DMS 273 (cell line): Measurements from ENCODE around the gene SLC39A13.

Experiments
- DNase-seq: peaks from one replicate; lab custom pipeline; 2025; ENCODE audit not compliant: unreplicated experiment; lab: John Stamatoyannopoulos, UW

The SLC39A13 gene

DNA sequence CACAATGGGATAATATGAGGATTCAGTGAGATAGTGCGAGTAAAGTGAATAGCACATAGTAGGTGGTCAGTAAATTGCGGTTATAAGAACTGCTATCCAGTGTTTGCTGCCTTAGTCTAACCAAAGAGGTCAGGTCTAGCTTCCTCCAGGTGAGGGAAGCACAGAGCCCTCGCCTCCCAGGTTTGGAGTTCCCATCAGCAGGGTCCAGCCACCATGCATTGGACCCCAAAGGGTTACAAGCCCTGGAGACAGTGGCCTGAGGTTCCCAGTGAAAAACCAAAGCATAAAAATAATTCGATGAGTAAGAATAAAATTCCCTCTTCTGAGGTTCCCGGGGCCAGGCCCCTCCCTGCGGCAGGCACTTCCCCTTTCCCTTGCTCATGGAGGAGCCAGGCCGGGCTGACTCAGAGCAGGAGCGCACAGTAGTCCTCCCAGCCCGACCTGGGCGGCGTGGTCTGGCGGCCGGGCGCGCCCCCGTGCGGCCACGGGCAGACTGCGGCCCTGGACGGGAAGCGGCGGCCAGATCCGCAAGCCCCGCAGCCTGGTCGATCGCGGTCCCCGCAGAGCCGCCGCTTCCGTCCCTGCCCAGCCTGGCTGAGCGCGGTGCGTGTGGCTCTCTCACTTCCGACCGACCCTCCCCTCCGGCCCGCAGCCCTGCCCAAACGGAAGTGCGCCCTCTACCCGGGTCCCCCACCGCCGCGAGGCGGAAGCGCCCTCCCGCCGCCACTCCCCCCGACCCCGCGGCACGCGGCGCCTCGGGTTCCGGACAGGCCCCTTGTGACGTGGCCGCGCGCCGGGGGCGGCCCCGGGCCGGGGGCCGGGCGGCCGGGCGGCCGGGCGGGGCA, at the start of gene SLC39A13:
Gene SLC39A13 (plus strand): TSS at position 845 of the 845 bp plus-strand sequence. CDS start 1,505 bp downstream, outside the sequence.
- peak; percentile 95 for DNase-seq

DNA sequence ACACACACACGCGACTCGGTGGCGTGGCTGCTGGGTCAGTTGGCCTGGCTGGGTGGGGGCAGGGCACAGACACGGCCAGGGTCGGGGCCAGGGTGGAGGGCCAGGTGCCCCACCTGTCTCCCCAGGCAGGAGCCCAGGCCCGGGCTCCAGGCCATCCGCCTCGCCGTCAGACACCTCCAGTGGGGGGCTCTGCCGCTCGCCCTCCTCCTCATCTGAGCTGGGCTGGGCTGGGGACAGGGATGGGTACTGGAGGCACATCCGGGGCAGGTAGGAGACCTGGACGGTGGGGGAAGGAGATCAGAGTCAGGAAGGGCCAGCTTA, 49.7 kb upstream of the SLC39A13 start:
- no peak for DNase-seq

DNA sequence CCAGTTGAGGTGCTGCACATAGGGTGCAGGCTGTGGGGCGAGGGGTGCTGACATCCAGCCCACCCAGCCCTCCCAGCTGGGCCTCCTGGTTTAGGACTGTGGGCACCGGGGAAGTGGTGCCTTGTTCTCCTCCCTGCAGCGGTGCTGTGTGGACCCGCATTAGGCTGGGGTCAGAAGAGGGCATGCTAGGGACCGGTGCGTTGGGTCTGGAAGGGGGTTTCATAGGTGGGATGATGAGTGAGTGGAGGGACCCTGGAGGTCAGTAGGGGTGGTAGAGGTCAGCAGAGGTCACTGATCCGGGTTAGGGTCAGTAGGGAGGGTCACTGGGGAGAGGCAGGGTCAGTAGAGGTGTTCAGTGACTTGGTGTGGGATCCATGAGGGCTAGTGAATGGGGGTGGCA, 49.2 kb upstream of the SLC39A13 start:
- no peak for DNase-seq

DNA sequence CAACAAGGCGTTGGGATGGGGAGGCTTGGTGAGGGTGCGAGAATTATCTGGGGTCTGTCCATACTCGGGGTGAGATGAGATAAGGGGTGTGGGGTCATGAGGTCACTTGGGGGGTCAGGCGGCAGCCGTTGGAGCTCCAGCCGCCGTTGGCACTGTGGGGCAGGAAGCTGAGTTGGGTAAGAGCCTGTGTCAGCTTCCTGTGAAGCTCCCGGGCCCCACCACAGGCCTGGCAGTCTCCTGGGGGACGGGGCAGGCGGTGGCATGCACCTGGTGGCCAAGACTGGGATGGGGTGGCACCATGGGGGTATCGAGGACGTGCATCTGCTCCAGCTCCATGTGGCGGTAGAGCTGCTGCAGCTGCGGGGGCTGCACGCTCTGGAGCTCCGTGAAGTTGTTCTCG, 48.8 kb upstream of the SLC39A13 start:
- DNase-seq = no peak

DNA sequence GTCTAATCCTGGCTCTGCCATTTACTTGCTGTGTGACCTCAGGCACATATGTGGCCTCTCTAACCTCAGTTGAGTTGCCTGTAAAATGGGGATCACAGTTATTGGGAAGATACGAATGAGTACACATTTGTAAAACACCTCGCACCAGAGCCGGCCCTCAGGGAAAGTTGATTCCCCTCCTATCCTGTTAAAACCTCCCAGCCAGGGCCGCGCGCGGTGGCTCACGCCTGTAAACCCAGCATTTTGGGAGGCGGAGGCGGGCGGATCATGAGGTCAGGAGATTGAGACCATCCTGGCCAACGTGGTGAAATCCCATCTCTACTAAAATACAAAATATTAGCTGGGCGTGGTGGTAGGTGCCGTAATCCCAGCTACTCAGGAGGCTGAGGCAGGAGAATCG, 48.0 kb upstream of the SLC39A13 start:
- no peak for DNase-seq

DNA sequence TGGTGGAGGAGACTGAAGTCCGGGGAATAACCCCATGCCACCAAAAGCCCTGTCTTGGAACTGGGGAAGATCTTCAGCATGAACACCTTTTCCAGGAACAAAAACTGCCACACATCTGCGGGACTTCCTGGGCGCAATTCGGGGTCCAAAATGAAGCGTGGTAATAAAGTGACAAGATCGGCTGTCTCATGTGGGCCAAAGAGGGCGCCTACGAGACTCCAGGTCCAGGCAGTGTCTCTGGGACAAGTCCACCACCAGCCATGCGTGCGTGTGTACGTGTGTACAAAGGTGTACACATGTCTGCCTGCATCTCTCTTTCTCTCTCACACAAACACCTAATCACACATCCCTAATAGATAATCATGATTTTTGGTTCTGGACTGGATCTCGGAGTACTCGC, 47.0 kb upstream of the SLC39A13 start:
- no peak for DNase-seq

DNA sequence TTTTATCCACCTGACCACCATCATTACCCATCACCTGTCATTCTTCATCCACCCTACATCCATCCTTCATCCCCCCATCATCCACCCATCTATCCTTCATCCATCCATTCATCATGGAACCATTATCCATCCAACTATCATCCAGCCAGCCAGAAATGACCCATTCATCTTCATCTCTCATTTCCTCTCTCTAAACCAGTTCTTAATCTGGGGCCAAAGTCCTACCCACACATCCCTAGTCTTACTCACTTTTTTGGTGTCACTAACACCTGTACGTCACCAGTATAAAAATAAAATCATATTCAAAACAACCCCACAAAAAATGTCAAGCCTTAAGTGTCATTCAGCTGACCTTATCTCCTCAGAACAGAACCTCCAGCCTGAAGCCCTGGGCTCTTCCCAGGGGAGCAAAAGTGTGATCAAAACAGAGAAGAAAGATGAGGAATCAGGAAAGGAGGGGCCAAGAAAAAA, 42.3 kb upstream of the SLC39A13 start:
- DNase-seq = no peak

DNA sequence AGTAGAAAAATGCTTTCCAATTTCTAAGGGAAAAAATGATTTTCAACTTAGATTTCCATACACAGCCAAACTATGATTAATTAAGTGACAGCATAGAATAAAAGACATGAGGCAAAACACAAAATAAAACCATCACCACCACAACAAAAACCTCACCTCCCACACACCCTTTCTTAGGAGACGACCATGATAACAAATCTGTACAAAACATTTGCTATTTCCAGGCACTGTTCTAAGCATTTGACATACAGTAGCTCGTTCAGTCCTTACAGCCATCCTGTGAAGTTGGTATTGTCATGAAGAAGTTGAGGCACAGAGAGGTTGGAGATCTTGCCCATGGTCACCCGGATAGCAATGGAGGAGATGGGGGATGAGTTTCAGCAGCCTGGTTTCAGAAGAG, 38.7 kb upstream of the SLC39A13 start:
- no peak for DNase-seq

DNA sequence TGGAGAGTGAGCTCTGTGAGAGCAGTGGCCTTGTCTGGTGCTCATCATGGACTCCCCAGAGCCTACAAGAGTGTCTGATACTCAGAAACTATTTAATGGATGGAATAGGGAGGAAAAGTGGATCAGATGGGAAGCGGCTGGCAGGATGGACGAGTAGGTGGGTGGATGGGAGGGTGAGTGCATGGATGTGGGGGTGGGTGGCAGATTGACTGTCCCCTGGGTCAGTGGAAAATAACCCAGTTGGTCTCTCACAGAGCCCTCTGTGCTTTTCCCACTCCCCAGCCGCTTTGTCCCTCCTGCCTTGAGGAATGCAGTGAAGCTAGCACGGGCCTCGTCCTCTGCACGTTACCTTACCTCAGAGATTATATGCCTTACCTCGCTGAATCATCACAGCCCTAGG, 36.0 kb upstream of the SLC39A13 start:
- no peak for DNase-seq

DNA sequence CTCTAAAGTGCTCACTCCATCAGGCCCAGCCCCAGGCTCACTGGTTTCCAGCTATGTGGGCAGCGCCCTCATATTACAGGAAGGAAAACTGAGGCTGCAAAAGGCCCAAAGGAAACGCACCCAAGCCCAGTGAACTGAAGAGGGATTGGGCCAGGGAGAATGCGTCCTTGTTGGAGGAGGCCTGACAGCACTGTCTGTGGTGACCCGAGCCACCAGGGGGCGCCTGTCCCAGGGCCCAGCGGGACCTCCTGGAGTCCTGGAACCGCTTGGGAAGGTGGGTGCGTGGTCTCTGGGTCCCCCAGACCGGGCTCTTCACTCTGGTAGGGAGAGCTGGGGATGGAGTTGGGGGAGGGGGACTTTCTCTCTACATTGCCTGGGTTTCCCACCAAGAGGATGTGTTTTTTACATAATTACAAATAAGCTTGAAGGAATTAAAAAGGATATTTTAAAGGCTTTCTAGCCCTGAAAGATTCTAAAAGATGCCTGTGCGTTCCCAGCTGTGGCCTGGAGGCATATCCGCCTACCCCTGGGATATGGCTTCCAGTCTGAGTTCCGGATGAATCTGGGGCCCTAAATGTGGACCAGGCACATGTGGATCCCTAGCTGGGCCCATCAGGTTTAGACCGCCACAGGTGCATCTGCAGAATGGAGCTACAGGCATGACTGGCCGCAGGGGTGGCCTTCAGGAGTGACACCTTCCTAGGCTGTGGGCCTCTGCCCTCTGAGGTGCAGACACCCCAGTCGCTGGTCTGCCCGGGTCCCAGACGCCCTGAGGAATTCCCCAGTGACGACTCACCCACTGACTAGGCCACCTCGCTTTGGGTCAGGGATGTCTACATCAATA, 34.3 kb upstream of the SLC39A13 start:
- DNase-seq = peak; percentile 86

DNA sequence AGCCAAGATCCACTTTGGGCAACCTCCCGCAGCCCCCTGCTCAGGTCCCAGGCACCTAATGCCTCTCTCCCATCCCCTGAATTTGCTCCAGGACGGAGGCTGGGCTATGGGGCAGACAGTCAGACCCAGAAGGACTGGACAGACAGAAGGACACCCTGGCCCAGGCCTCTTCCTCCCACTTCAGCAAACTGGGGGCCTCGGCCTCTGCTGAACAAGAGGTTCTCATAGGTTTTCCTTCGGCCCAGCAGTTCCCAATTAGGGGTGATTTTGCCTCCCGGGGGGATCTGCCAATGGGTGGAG, 33.7 kb upstream of the SLC39A13 start:
- DNase-seq = no peak

DNA sequence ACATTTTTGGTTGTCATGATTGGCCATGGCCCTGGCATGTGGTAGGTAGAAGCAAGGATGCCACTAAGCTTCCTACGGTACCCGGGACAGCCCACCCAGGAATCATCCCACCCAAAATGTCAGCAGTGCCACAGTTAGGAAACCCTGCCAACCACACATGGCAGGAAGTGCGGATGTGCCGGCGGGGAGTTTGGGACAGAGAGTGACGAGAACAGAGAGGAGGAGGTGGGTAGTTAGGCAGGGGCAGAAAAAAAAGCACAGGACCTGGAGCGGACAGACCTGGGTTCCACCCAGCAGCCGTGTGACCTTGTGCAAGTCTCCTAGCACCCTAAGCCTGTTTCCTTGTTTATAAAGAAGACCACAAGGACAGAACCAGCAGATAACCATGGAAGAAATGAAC, 33.4 kb upstream of the SLC39A13 start:
- DNase-seq = no peak

DNA sequence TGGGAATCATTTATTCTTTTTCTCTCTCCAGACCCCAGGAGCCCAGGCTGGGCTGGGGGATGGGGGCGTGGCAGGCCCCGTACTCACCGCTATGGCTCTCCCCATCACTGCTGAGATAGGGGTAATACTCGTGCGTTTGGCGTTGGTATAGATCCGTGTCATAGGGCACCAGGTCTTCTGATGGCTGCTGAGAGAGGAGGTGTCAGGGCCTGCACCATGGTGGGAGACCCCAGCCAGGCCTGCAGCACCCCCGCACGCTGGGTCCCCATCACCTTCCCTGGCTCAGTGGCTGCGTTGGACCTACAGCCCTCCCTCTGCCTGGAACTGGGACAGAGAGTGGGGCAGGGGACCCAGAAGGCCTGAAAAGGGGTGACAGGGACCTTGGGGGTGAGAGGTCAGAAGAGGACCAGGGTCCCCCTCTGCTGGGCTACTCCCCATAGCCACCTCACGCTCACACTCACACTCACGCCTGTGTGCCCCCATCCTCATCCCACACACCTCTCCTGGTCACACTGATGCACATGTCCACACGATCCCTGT, 32.8 kb upstream of the SLC39A13 start:
- DNase-seq = no peak

DNA sequence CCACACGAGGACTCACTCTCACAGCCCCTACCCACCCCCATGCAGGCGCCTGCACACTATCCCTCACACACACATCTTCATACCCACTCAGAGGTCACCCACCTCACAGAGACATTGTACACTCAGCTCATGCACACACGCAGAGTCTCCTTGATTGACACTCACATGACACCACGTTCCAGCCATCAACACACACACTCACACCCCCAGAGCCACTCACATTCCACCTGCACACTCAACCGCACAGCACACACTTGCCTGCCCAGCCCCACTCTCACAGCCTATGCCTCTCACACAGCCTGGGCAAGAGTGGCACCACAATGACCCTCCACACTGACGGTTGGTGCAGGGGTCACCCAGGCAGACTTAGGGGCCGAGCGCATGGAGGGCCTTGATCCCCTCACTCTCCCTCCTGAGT, 32.3 kb upstream of the SLC39A13 start:
- DNase-seq = no peak

DNA sequence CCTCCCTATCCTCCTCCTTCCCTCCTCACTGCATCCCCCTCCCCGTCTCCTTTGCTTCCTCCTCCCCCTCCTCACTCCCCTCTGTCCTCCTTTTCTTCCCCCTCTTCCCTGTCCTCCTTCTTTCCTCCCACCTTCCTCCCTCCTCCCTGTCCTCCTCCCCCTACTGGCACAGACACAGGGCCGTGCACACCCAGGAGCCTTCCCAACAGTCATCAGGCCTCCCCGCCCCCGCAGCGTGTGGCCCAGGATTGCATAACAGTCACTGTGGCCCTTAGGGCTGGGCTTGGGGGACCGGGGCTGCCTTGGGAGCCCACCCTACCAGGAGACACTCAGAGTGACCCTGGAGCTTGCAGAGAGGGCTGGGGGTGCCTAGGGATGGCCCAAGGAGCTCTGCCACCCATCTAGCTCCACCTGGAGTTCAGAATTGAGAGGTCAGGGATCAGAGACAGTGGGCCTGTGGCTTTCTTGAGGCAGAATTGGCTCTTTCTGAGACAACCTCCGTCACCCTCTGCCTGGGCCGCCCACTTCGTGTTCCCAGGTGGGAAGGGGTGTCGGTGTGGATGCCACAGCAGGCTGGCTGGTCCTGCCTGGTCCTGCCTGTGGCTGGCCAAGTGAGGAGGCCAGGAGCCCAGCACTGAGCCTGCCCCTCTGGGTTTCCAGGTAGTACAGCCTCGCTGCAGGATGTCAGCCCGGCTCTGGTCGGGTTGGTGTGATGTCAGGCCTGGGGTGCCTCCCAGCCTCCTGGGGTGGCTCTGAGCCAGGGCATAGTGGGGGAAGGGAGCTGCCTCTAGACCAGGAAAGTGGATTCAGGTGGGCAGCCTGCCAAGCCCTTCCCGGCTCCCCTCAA, 31.6 kb upstream of the SLC39A13 start:
- DNase-seq = no peak

DNA sequence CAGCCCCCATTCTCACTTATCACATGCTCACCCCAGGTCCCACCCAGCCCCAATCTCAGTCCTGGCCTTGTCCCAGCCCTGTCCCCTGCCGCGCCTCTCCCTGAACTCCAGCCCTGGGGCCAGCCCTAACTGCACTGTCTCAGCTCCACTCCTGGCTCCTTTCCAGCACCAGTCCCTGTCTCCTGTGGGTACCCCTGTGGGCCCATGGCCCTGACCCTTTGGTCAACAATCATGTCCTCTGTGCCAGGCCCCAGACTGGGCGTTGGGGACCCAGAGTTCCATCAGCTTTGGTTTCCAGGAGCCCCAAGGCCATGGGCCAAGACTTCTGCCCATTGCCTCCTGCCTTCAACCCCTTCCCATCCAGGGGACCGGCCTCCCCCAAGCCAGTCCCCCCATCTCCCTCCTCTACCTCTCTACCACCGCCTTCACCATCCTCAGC, 30.8 kb upstream of the SLC39A13 start:
- no peak for DNase-seq

DNA sequence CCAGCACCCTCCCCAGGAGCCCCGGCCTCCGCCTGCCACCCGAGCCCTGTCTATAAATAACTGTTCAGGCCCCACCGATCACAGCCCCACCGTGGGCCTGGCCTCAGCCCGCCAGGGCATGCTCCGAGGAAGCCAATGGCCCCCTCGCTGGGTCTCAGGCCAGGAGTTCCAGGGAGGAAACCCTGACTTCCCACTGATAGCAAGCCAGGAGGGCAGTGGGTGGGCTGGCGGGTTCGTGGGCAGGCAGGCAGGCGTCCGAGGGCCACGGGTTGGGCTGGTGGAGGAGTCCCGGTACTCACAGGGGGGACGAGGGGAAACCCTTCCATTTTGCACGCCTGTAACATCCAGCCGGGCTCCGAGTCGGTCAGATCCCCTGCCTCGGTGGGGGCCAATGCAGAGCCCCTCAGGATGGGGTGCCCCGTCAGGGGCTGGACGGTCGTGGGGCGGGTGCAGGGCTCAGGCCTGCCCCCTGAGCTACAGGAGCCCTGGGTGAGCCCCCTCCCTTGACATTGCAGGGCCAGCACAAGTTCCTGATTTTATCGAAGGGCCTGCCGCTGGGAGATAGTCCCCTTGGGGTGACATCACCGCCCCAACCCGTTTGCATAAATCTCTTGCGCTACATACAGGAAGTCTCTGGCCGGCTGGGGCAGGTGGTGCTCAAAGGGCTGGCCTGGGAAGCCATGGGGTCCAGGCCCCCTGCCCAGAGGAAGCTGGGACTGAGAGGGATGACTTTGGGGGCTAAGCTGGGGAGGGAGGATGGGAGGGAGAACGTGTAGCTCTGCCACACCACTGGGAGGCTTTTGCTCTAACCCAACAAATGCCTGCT, 30.2 kb upstream of the SLC39A13 start, which contains the start of gene SPI1:
Gene SPI1 (minus strand): TSS at position 538 of the 826 bp plus-strand sequence. CDS start 194 bp downstream, at position 344.
- no peak for DNase-seq

DNA sequence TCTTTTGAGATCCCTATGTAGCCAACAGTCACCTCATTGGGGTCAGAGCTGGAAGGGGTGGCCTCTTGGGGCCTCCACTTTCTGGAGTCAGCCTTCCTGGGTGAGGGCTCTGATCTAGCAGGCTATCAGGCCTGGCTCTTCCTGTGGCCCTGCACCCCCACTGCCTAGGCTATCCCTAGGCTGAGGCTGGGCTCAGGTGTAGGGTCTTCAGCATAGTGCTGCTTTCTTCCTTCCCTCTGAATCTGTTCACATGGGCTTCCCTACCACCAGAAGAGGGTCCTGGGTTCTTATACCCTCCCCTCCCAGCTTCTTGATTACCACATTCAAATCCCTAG, 29.6 kb upstream of the SLC39A13 start:
- DNase-seq = no peak

DNA sequence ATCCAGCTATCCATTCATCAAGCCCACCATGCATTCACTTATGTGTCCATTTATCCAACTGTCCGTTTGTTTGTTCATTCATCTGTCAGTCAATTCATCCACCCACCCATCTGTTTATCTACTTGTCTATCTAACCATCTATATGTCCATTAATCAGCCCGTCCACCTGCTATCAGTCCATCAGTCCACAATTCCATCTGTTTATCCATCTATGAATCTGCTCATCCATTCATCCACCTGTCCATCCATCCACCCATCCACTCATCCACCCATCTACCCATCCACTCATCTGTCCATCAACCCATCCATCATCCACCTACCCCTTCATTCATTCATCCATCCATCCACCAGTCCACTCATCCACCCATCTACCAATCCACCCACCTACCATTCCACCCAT, 29.1 kb upstream of the SLC39A13 start:
- no peak for DNase-seq

DNA sequence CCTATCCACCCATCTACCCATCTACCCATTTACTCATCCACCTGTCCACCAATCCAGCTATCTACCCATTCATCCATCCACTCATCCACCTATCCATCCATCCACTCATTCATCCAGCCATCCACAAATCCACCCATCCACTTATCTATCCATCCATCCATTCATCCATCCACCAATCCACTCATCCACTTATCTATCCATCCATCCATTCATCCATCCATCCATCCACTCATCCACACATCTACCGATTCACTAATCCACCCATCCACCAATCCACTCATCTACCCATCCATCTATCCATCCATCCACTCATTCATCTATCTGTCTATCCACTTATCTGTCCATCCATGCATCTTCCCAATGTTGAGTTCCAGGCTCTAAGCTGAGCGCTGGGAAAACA, 28.3 kb upstream of the SLC39A13 start:
- no peak for DNase-seq
